ENCODE measurements around the gene ACO1.

DNA sequence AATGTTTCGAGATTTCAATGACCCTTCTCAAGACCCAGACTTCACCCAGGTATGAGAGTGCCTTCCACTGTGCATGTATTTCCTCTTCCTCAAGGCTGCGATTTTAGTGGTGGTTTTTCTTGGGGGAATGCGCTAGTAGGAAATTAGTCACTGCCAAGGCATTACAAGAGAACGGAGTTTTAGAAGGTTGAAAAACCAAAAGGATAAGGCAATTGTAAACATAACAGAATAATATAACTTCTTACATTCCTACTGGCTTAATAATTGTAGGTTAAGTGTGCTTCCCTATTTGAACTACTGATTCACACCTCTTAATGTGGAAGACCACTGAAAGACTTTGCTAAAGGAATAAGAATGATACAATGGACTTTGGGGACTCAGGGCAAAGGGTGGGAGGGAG lies 38.9 kb downstream of the ACO1 start:
- TF ChIP-seq CTCF (IDR thresholded peaks at IDR 0.05; ENCODE audit: insufficient read depth, low read length, poor library complexity, severe bottlenecking) (no peak), EZH2phosphoT487 (conservative IDR thresholded peaks at IDR 0.05; ENCODE audit: low read length) (no peak)
